Upper lobe of right lung (tissue), 1 donor: ENCODE data around the gene GRK1. TPM values are rescaled to one million over a fixed set of nuclear protein-coding genes. Genes with fewer than 3 reads are reported as not detected.
A peak's percentile ranks its signal among the peaks of the same experiment; 100 is the strongest.

Source experiments
- ATAC-seq: fragments of 200-7000 bp; cut with Tn5 transposase; one replicate; pipeline ENCODE4 v1.9.1; 2020; ENCODE audit warnings: mild to moderate bottlenecking, moderate library complexity
- DNase-seq: peaks from one replicate; pipeline ENCODE4 v3.0.0-alpha.2; 2020
- H3K27ac ChIP-seq: fragments of 200-600 bp; one replicate; pipeline ENCODE4 v1.8.0; 2022
- H3K27me3 ChIP-seq: fragments of 200-600 bp; one replicate; pipeline ENCODE4 v1.8.0; 2022; ENCODE audit warnings: mild to moderate bottlenecking
- H3K36me3 ChIP-seq: fragments of 200-600 bp; one replicate; pipeline ENCODE4 v1.8.0; 2022
- H3K4me1 ChIP-seq: fragments of 200-600 bp; one replicate; pipeline ENCODE4 v1.8.0; 2022
- H3K4me3 ChIP-seq: fragments of 200-600 bp; one replicate; pipeline ENCODE4 v1.8.0; 2022; ENCODE audit warnings: mild to moderate bottlenecking
- H3K9me3 ChIP-seq: fragments of 200-600 bp; one replicate; pipeline ENCODE4 v1.8.0; 2022
- CTCF ChIP-seq: fragments of 200-600 bp; IDR thresholded peaks from one replicate; pipeline ENCODE4 v1.8.0; 2022; ENCODE audit warnings: antibody characterized with exemption
- intact Hi-C: fragments of 100-400 bp; cut with DNase I; formaldehyde crosslinking; loops from one replicate; pipeline ENCODE4 v1.11.0; 2022
- total RNA-seq: library from RNA; stranded (reverse); fragmentation: NEBNext Ultra II Directional; extraction: Animal tissue kit (Norgen Biotek cat#: 25700); gene quantifications from one replicate; pipeline ENCODE4 v1.2.1, GENCODE V29; 2021
- donor health status: DM: no; HTN: yes; CAD: no; lungs with severe emphysema.

Gene GRK1
- total RNA-seq, 1 donor from 2014 or later = 0.09 TPM

- no peaks in the 10 kb centered on the region for H3K36me3 ChIP-seq
- intact Hi-C loops = no loop called here
- H3K4me1 ChIP-seq = no peaks in the 10 kb centered on the region
- ATAC-seq (no peak), DNase-seq (peak; percentile 4)
- no peak for TF ChIP-seq CTCF
- no peak overlapping the region for H3K4me3 ChIP-seq
- H3K27me3 ChIP-seq = no peaks in the 10 kb centered on the region
- no peak overlapping the region for H3K27ac ChIP-seq
- no peaks in the 10 kb centered on the region for H3K9me3 ChIP-seq
Measured at GRCh38 chr13:113774177-113775107, 107.4 kb downstream of the GRK1 start.

- DNase-seq (peak; percentile 54), ATAC-seq (no peak)
- no peak for TF ChIP-seq CTCF
- Histone ChIP-seq H3K36me3 (no peaks in the 10 kb centered on the region), H3K4me1 (no peaks in the 10 kb centered on the region), H3K27ac (no peak overlapping the region), H3K4me3 (no peak overlapping the region), H3K9me3 (no peaks in the 10 kb centered on the region), H3K27me3 (no peaks in the 10 kb centered on the region)
- intact Hi-C loops = no loop called here
Measured at GRCh38 chr13:113775451-113776145, 108.6 kb downstream of the GRK1 start.

- Histone ChIP-seq H3K4me1 (no peaks in the 10 kb centered on the region), H3K36me3 (no peaks in the 10 kb centered on the region), H3K27ac (no peak overlapping the region), H3K4me3 (no peak overlapping the region), H3K9me3 (no peaks in the 10 kb centered on the region), H3K27me3 (no peaks in the 10 kb centered on the region)
- intact Hi-C loops = no loop called here
- peak; percentile 59 for DNase-seq
- peak; percentile 8 for ATAC-seq
- TF ChIP-seq CTCF = no peak
Measured at GRCh38 chr13:113776231-113777125, 109.5 kb downstream of the GRK1 start.

DNA sequence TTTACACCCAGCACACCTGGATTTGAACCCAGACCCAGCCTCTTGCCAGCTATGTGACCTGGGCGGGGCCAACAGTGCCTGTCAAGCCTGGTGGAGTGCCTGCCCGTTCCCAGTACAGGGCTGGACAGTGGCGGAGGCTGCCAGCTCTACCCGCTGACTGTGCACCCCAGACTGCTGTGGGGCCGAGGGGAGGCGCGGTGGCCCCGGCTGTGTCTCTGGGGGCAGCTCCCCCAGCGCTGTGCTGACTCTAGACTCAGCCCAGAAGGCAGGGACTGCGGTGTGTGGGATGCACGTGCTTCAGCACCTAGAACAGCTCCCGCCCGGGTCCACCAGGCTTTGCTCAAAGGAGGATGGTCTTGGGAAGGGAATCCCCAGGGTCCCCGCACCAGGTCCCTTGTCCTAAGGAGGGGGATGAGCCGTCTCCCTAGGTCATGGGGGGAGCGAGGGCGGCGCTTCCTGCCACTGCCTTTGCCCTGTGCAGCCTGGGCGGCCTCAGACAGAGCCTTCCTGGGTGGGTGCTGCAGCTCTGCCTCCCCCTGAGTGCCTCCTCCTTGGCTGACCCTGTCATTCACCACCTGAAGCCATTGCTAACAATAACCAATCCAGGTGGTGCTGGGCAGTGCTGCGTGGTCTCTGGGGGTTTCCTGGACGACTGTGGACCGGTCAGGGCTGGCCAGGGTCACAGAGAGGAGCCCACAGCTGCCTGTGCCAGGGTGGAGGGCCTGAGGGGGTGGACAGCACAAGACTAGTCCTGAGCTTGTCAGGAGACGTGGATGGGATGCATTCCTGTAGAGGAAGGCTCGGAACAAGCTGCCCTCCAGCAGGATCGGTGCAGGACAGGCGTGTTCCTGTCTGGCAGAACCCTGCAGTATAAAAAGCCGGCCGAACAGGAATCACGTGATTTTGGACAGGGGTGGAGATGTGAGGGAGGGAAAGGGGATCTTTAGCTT, 110.6 kb downstream of the GRK1 start:
- Histone ChIP-seq H3K4me3 (no peak overlapping the region), H3K27me3 (no peaks in the 10 kb centered on the region), H3K4me1 (no peaks in the 10 kb centered on the region), H3K36me3 (no peaks in the 10 kb centered on the region), H3K9me3 (no peaks in the 10 kb centered on the region), H3K27ac (no peak overlapping the region)
- peak; percentile 56 for DNase-seq
- TF ChIP-seq CTCF = no peak
- intact Hi-C loops = no loop called here
- peak; percentile 60 for ATAC-seq
